Natural killer cell (primary cell): ENCODE results near the gene GPR146. TPM values are rescaled to one million over a fixed set of nuclear protein-coding genes. Genes with fewer than 3 reads are reported as not detected.

ENCODE experiments used
- ATAC-seq, 3 donors: fragments of 150-1000 bp in 2 of 3; fragments of 200-7000 bp in 1 of 3; cut with Tn5 transposase; 1 replicate in 1 of 3; 2 replicates in 2 of 3; pipeline ENCODE4 v1.10.0; 2021; ENCODE audit warnings: mild to moderate bottlenecking in 2 of 3, moderate library complexity in 2 of 3
- DNase-seq, 2 donors: peaks; one replicate each; pipeline versions ENCODE4 v3.0.0 to v3.0.0-alpha.2; 2013 to 2021; ENCODE audit warnings: mixed read lengths in 1 of 2
- H3K27ac ChIP-seq: one replicate; pipeline ENCODE4 v1.5.1; 2013; ENCODE audit warnings: mild to moderate bottlenecking, low read length
- H3K27me3 ChIP-seq: one replicate; pipeline ENCODE4 v1.6.1; 2013; ENCODE audit warnings: low read length; ENCODE audit not compliant: control insufficient read depth, insufficient read depth
- H3K36me3 ChIP-seq: one replicate; pipeline ENCODE4 v1.6.1; 2013; ENCODE audit warnings: low read length; ENCODE audit not compliant: control insufficient read depth, insufficient read depth
- H3K4me1 ChIP-seq: one replicate; pipeline ENCODE4 v1.6.1; 2013; ENCODE audit warnings: low read length; ENCODE audit not compliant: control insufficient read depth, insufficient read depth
- H3K4me3 ChIP-seq: one replicate; pipeline ENCODE4 v1.5.1; 2013; ENCODE audit warnings: low read length
- H3K9me3 ChIP-seq: one replicate; pipeline ENCODE4 v1.6.1; 2013; ENCODE audit warnings: low read length; ENCODE audit not compliant: control insufficient read depth, insufficient read depth
- H3K27ac Mint-ChIP-seq, 2 donors: one replicate each; pipeline ENCODE4 v1.8.0; 2022; ENCODE audit warnings: mild to moderate bottlenecking in 2 of 2, mixed read lengths in 2 of 2, moderate library complexity in 1 of 2
- H3K27me3 Mint-ChIP-seq, 2 donors: one replicate each; pipeline ENCODE4 v1.8.0; 2022; ENCODE audit warnings: low read depth in 2 of 2, mixed read lengths in 2 of 2
- H3K36me3 Mint-ChIP-seq: one replicate; pipeline ENCODE4 v1.8.0; 2022; ENCODE audit warnings: mixed read lengths
- H3K4me1 Mint-ChIP-seq, 2 donors: one replicate each; pipeline ENCODE4 v1.8.0; 2022; ENCODE audit warnings: mixed read lengths in 2 of 2
- H3K4me3 Mint-ChIP-seq: one replicate; pipeline ENCODE4 v1.8.0; 2022; ENCODE audit warnings: mild to moderate bottlenecking, moderate library complexity, mixed read lengths
- H3K9me3 Mint-ChIP-seq, 2 donors: one replicate each; pipeline ENCODE4 v1.8.0; 2022; ENCODE audit warnings: mixed read lengths in 2 of 2
- CTCF ChIP-seq: fragments of 200-600 bp; IDR thresholded peaks from one replicate; pipeline ENCODE4 v1.8.0; 2022; ENCODE audit warnings: antibody characterized with exemption
- WGBS: methylation state at CpG from one replicate; pipeline ENCODE4 v1.1.7; 2013; ENCODE audit warnings: missing lambda C conversion rate; ENCODE audit not compliant: insufficient coverage; 5-methylcytosine and 5-hydroxymethylcytosine counted together
- intact Hi-C: fragments of 100-400 bp; cut with micrococcal nuclease; formaldehyde crosslinking; loops from one replicate; pipeline ENCODE4 v1.14.2; 2022
- total RNA-seq, 4 donors: library from RNA; stranded (reverse); fragments of 120-200 nt in 1 of 4; gene quantifications; one replicate each; pipeline versions ENCODE4 v1.2.3 to v1.2.4, GENCODE V29; 2013 to 2022

GPR146 gene
- total RNA-seq, 3 donors from 2014 or later (not counting 1 experiment from before 2014, with no cell fraction given): 2.3 to 4.5 (median 2.5) TPM

GRCh38 chr7:1062296-1063294 lies 18.2 kb downstream of the GPR146 start:
- no peak overlapping the region for H3K4me3 ChIP-seq
- Mint-ChIP-seq H3K9me3 (no peaks in the 10 kb centered on the region), H3K4me3 (no peak overlapping the region), H3K36me3 (no peaks in the 10 kb centered on the region), H3K27ac (no peak overlapping the region), H3K4me1 (peaks cover 23 to 35% of the 10 kb centered on the region in 2 donors), H3K27me3 (peaks cover 32 to 34% of the 10 kb centered on the region in 2 donors)
- H3K9me3 ChIP-seq: no peaks in the 10 kb centered on the region
- 66% methylated on average over 32 of the region's 33 CpGs for WGBS
- ATAC-seq: no peak
- DNase-seq: no peak
- intact Hi-C loops: no loop called here
- no peak overlapping the region for H3K27ac ChIP-seq
- TF ChIP-seq CTCF: no peak
- H3K27me3 ChIP-seq: peaks cover 2% of the 10 kb centered on the region
- peaks cover 38% of the 10 kb centered on the region for H3K4me1 ChIP-seq
- H3K36me3 ChIP-seq: no peaks in the 10 kb centered on the region

- H3K9me3 ChIP-seq: no peaks in the 10 kb centered on the region
- H3K27me3 Mint-ChIP-seq: peaks cover 32 to 34% of the 10 kb centered on the region in 2 donors
- WGBS: 95% methylated on average over 21 of the region's 21 CpGs
- no peaks in the 10 kb centered on the region for H3K36me3 ChIP-seq
- no peak overlapping the region for H3K4me3 Mint-ChIP-seq
- DNase-seq (no peak), ATAC-seq (no peak)
- H3K27ac Mint-ChIP-seq: no peak overlapping the region
- H3K4me3 ChIP-seq: no peak overlapping the region
- intact Hi-C loops: no loop called here
- peaks cover 38% of the 10 kb centered on the region for H3K4me1 ChIP-seq
- H3K27me3 ChIP-seq: peaks cover 2% of the 10 kb centered on the region
- H3K27ac ChIP-seq: no peak overlapping the region
- H3K9me3 Mint-ChIP-seq: no peaks in the 10 kb centered on the region
- no peak for TF ChIP-seq CTCF
- peaks cover 23 to 35% of the 10 kb centered on the region in 2 donors for H3K4me1 Mint-ChIP-seq
- no peaks in the 10 kb centered on the region for H3K36me3 Mint-ChIP-seq
These were observed 19.0 kb downstream of the GPR146 start for GRCh38 chr7:1063361-1063760.

- 91% methylated on average over 13 of the region's 13 CpGs for WGBS
- no peak overlapping the region for H3K27ac ChIP-seq
- H3K36me3 Mint-ChIP-seq: no peaks in the 10 kb centered on the region
- no peaks in the 10 kb centered on the region for H3K9me3 ChIP-seq
- no peak for TF ChIP-seq CTCF
- H3K27me3 ChIP-seq: peaks cover 2% of the 10 kb centered on the region
- H3K4me1 ChIP-seq: peaks cover 33% of the 10 kb centered on the region
- H3K4me3 Mint-ChIP-seq: no peak overlapping the region
- no peak for ATAC-seq
- no peaks in the 10 kb centered on the region for H3K36me3 ChIP-seq
- no peak overlapping the region for H3K27ac Mint-ChIP-seq
- H3K4me1 Mint-ChIP-seq: peaks cover 13 to 24% of the 10 kb centered on the region in 2 donors
- intact Hi-C loops: no loop called here
- H3K9me3 Mint-ChIP-seq: no peaks in the 10 kb centered on the region
- no peak for DNase-seq
- H3K27me3 Mint-ChIP-seq: peaks cover 32 to 34% of the 10 kb centered on the region in 2 donors
- no peak overlapping the region for H3K4me3 ChIP-seq
These were observed 20.2 kb downstream of the GPR146 start for GRCh38 chr7:1064581-1064980.
